ENCODE results near the gene PISD. TPM values are rescaled to one million over a fixed set of nuclear protein-coding genes. Genes with fewer than 3 reads are reported as not detected.

The PISD gene
- total and polyA plus RNA-seq, 2 of the 8 experiments (the other 6 are each of a cell fraction or from before 2014, with no cell fraction given): 47.8 to 48.2 TPM

DNA sequence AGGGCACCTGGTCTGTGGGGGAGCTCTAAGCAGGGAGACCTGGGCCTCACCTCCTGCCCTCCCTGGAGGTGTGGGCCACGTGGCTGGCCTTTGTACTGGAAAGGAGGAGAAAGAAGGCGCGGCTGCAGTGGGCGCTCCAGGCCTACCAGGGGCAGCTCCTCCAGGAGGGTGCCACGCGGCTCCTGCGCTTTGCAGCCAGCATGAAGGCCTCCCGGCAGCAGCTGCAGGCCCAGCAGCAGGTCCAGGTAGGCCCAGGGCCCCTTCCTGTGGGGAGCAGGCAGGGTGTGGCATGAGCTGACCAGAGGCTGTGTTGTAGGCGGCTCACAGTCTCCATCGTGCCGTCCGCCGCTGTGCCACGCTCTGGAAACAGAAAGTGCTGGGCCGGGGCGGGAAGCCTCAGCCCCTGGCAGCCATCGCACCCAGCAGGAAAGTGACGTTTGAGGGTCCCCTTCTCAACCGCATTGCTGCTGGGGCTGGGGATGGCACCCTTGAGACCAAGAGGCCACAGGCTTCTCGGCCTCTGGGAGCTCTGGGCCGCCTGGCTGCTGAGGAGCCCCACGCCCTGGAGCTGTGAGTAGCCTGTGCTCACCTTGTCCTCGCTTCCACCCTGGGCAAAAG lies 48.6 kb downstream of the PISD start (continued):
- TF ChIP-seq, protein P1, sequence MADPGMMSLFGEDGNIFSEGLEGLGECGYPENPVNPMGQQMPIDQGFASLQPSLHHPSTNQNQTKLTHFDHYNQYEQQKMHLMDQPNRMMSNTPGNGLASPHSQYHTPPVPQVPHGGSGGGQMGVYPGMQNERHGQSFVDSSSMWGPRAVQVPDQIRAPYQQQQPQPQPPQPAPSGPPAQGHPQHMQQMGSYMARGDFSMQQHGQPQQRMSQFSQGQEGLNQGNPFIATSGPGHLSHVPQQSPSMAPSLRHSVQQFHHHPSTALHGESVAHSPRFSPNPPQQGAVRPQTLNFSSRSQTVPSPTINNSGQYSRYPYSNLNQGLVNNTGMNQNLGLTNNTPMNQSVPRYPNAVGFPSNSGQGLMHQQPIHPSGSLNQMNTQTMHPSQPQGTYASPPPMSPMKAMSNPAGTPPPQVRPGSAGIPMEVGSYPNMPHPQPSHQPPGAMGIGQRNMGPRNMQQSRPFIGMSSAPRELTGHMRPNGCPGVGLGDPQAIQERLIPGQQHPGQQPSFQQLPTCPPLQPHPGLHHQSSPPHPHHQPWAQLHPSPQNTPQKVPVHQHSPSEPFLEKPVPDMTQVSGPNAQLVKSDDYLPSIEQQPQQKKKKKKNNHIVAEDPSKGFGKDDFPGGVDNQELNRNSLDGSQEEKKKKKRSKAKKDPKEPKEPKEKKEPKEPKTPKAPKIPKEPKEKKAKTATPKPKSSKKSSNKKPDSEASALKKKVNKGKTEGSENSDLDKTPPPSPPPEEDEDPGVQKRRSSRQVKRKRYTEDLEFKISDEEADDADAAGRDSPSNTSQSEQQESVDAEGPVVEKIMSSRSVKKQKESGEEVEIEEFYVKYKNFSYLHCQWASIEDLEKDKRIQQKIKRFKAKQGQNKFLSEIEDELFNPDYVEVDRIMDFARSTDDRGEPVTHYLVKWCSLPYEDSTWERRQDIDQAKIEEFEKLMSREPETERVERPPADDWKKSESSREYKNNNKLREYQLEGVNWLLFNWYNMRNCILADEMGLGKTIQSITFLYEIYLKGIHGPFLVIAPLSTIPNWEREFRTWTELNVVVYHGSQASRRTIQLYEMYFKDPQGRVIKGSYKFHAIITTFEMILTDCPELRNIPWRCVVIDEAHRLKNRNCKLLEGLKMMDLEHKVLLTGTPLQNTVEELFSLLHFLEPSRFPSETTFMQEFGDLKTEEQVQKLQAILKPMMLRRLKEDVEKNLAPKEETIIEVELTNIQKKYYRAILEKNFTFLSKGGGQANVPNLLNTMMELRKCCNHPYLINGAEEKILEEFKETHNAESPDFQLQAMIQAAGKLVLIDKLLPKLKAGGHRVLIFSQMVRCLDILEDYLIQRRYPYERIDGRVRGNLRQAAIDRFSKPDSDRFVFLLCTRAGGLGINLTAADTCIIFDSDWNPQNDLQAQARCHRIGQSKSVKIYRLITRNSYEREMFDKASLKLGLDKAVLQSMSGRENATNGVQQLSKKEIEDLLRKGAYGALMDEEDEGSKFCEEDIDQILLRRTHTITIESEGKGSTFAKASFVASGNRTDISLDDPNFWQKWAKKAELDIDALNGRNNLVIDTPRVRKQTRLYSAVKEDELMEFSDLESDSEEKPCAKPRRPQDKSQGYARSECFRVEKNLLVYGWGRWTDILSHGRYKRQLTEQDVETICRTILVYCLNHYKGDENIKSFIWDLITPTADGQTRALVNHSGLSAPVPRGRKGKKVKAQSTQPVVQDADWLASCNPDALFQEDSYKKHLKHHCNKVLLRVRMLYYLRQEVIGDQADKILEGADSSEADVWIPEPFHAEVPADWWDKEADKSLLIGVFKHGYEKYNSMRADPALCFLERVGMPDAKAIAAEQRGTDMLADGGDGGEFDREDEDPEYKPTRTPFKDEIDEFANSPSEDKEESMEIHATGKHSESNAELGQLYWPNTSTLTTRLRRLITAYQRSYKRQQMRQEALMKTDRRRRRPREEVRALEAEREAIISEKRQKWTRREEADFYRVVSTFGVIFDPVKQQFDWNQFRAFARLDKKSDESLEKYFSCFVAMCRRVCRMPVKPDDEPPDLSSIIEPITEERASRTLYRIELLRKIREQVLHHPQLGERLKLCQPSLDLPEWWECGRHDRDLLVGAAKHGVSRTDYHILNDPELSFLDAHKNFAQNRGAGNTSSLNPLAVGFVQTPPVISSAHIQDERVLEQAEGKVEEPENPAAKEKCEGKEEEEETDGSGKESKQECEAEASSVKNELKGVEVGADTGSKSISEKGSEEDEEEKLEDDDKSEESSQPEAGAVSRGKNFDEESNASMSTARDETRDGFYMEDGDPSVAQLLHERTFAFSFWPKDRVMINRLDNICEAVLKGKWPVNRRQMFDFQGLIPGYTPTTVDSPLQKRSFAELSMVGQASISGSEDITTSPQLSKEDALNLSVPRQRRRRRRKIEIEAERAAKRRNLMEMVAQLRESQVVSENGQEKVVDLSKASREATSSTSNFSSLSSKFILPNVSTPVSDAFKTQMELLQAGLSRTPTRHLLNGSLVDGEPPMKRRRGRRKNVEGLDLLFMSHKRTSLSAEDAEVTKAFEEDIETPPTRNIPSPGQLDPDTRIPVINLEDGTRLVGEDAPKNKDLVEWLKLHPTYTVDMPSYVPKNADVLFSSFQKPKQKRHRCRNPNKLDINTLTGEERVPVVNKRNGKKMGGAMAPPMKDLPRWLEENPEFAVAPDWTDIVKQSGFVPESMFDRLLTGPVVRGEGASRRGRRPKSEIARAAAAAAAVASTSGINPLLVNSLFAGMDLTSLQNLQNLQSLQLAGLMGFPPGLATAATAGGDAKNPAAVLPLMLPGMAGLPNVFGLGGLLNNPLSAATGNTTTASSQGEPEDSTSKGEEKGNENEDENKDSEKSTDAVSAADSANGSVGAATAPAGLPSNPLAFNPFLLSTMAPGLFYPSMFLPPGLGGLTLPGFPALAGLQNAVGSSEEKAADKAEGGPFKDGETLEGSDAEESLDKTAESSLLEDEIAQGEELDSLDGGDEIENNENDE (IDR thresholded peaks at IDR 0.05; ENCODE audit: insufficient replicate concordance, low read length): no peak
- TF ChIP-seq CEBPB (IDR thresholded peaks at IDR 0.05; ENCODE audit: low read depth, low read length) (no peak), RXRA (IDR thresholded peaks at IDR 0.05; ENCODE audit: insufficient read depth, low read depth, low read length) (no peak), PHF8 (conservative IDR thresholded peaks at IDR 0.05; ENCODE audit: low read depth, low read length) (no peak), CHD1 (IDR thresholded peaks at IDR 0.05; ENCODE audit: low read depth, low read length) (no peak), EP300 (IDR thresholded peaks at IDR 0.05; ENCODE audit: borderline replicate concordance in 1 of 2, low read depth in 2 of 2, low read length in 2 of 2) (no peak), CREB1 (IDR thresholded peaks at IDR 0.05) (no peak), FOSL1 (IDR thresholded peaks at IDR 0.05; ENCODE audit: insufficient read depth, low read depth, low read length) (no peak), RAD21 (IDR thresholded peaks at IDR 0.05 in 1 of 2, conservative IDR thresholded peaks at IDR 0.05 in 1 of 2; ENCODE audit: low read depth in 2 of 2, low read length in 2 of 2) (no peak)

Data from H1 (cell line).